Fibroblast of lung (primary cell): ENCODE results near the gene ID4. TPM values are rescaled to one million over a fixed set of nuclear protein-coding genes. Genes with fewer than 3 reads are reported as not detected.
A peak's percentile ranks its signal among the peaks of the same experiment; 100 is the strongest.

Source experiments
- DNase-seq, 2 donors: peaks; one replicate each; pipeline versions ENCODE4 v3.0.0 to v3.0.0-alpha.2; 2010; ENCODE audit warnings: low read depth in 2 of 2
- H2AFZ ChIP-seq: 2 replicates; pipeline ENCODE4 v1.5.1; 2012; ENCODE audit warnings: low read length, control low read depth, inconsistent platforms
- H3K27ac ChIP-seq: 2 replicates; pipeline ENCODE4 v1.5.1; 2011; ENCODE audit warnings: low read length, control low read depth; ENCODE audit not compliant: insufficient read depth
- H3K27me3 ChIP-seq: 2 replicates; pipeline ENCODE4 v1.5.1; 2011; ENCODE audit warnings: mild to moderate bottlenecking, low read length; ENCODE audit not compliant: control insufficient read depth, insufficient read depth
- H3K36me3 ChIP-seq: 2 replicates; pipeline ENCODE4 v1.5.1; 2011; ENCODE audit warnings: low read length; ENCODE audit not compliant: control insufficient read depth, insufficient read depth
- H3K4me1 ChIP-seq: 2 replicates; pipeline ENCODE4 v1.5.1; 2011; ENCODE audit warnings: low read length; ENCODE audit not compliant: control insufficient read depth, insufficient read depth; ENCODE audit errors: extremely low read depth
- H3K4me2 ChIP-seq: 2 replicates; pipeline ENCODE4 v1.5.1; 2011; ENCODE audit warnings: low read length, control low read depth; ENCODE audit not compliant: insufficient read depth; ENCODE audit errors: extremely low read depth
- H3K4me3 ChIP-seq, 4 experiments: fragments of 200-600 bp in 1 of 4; sonication (generic) in 1 of 4; replicated peaks in 1 of 4; 2 replicates each; pipeline ENCODE4 v1.5.1; 2011 to 2016; ENCODE audit warnings: low read length in 4 of 4, low read depth in 3 of 4, mild to moderate bottlenecking in 3 of 4, control low read depth in 2 of 4, inconsistent platforms in 1 of 4, mixed read lengths in 1 of 4; ENCODE audit not compliant: insufficient read depth in 1 of 4; ENCODE audit errors: control extremely low read depth in 1 of 4
- H3K79me2 ChIP-seq: 2 replicates; pipeline ENCODE4 v1.5.1; 2012; ENCODE audit warnings: mild to moderate bottlenecking, low read length, inconsistent platforms; ENCODE audit not compliant: control insufficient read depth, insufficient read depth
- H3K9ac ChIP-seq: 2 replicates; pipeline ENCODE4 v1.5.1; 2011; ENCODE audit warnings: mild to moderate bottlenecking, low read length, control low read depth; ENCODE audit not compliant: insufficient read depth
- H3K9me3 ChIP-seq: 2 replicates; pipeline ENCODE4 v1.5.1; 2012; ENCODE audit warnings: low read depth, low read length; ENCODE audit not compliant: control insufficient read depth, insufficient read depth
- H4K20me1 ChIP-seq: 2 replicates; pipeline ENCODE4 v1.5.1; 2011; ENCODE audit warnings: low read length; ENCODE audit not compliant: control insufficient read depth, insufficient read depth; ENCODE audit errors: extremely low read depth
- EZH2 ChIP-seq: IDR thresholded peaks from 2 replicates; pipeline ENCODE4 v1.5.1; 2012; ENCODE audit warnings: low read length, control low read depth, mild to moderate bottlenecking; ENCODE audit errors: missing control alignments
- polyA plus RNA-seq, 2 donors: library from polyadenylated mRNA; depleted of rRNA in 1 of 2; stranded (reverse) in 1 of 2; unstranded in 1 of 2; fragments of >200 nt; gene quantifications; 2 replicates each; pipeline ENCODE4 v1.2.1, GENCODE V29; 2011 to 2012; ENCODE audit warnings: missing spikeins in 1 of 2
- total RNA-seq: library from RNA; depleted of rRNA; stranded (reverse); fragments of >200 nt; gene quantifications from 2 replicates; pipeline ENCODE4 v1.2.1, GENCODE V29; 2014
- TF ChIP-seq, protein P1 (sequence below), 2 donors: IDR thresholded peaks in 1 of 2; conservative IDR thresholded peaks in 1 of 2; 1 replicate in 1 of 2; 2 replicates in 1 of 2; pipeline ENCODE4 v1.5.1; 2011 to 2012; ENCODE audit warnings: low read length in 2 of 2, control low read depth in 1 of 2, inconsistent platforms in 1 of 2, low read depth in 1 of 2, mild to moderate bottlenecking in 1 of 2

Gene ID4
- total and polyA plus RNA-seq, 2 donors (not counting 1 experiment from before 2014, with no cell fraction given): 0.51 to 0.83 TPM

DNA sequence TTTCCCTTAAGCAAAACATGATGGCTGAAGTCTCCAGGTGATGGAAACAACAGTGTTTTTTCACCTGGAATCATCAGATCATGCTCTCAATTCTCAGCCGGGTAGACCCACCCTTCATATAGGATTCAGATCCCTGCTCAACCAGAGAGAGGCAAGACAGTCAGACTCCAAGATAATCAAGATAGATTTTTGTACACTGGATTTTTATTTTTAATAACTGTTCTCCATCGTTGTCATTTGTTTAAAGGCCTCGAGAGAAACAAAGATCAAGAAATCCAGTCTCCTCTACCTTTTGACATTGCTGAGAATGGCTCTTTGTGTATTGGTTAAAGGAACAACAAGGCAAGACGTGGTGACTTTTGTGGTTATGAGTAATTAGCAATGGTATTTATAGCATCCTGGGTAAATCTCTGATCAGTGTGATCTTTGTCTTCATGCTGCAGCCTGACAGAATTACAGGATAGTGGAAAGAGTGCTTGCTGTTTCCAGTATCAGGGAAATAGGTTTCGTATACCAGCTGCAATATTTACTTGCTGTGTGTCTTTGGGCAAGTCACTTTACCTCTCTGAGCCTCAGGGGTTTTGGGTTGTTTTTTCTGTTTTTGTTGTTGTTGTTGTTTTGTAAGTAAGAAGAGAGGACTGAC, 29.9 kb downstream of the ID4 start:
- Histone ChIP-seq H3K4me3 (no peak overlapping the region), H2AFZ (no peak overlapping the region), H3K9me3 (no peaks in the 10 kb centered on the region), H3K9ac (no peak overlapping the region), H3K27ac (no peak overlapping the region), H3K79me2 (no peaks in the 10 kb centered on the region), H3K4me2 (no peak overlapping the region), H3K4me1 (no peaks in the 10 kb centered on the region), H4K20me1 (no peaks in the 10 kb centered on the region), H3K36me3 (no peaks in the 10 kb centered on the region), H3K27me3 (no peaks in the 10 kb centered on the region)
- DNase-seq: peak; percentile 33 to 84
- no peak for TF ChIP-seq EZH2
- TF ChIP-seq, protein P1, sequence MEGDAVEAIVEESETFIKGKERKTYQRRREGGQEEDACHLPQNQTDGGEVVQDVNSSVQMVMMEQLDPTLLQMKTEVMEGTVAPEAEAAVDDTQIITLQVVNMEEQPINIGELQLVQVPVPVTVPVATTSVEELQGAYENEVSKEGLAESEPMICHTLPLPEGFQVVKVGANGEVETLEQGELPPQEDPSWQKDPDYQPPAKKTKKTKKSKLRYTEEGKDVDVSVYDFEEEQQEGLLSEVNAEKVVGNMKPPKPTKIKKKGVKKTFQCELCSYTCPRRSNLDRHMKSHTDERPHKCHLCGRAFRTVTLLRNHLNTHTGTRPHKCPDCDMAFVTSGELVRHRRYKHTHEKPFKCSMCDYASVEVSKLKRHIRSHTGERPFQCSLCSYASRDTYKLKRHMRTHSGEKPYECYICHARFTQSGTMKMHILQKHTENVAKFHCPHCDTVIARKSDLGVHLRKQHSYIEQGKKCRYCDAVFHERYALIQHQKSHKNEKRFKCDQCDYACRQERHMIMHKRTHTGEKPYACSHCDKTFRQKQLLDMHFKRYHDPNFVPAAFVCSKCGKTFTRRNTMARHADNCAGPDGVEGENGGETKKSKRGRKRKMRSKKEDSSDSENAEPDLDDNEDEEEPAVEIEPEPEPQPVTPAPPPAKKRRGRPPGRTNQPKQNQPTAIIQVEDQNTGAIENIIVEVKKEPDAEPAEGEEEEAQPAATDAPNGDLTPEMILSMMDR (conservative IDR thresholded peaks at IDR 0.05 in 1 of 2, IDR thresholded peaks at IDR 0.05 in 1 of 2; ENCODE audit: low read depth in 1 of 2, low read length in 2 of 2): no peak

DNA sequence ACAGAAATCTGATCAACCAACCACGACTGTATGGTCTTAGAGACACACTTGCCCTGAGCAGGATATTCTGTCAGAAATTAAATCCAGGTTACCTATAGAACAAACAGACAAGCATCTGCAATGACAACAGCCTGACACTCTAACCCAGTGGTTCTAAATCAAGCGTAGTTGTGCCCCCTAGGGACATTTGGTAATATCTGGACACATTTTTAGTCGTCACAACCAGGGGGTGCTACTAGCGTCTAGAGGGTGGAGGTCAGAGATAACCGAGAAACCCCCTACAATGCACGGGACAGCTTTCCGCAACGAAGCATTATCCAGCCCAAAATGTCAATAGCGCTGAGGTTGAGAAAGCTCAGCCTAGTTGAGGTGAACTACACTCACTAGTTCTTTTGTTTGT, 32.3 kb downstream of the ID4 start:
- Histone ChIP-seq H3K9me3 (no peaks in the 10 kb centered on the region), H2AFZ (no peak overlapping the region), H3K27me3 (no peaks in the 10 kb centered on the region), H3K9ac (no peak overlapping the region), H3K36me3 (no peaks in the 10 kb centered on the region), H3K4me1 (no peaks in the 10 kb centered on the region), H3K4me3 (no peak overlapping the region), H3K4me2 (no peak overlapping the region), H4K20me1 (no peaks in the 10 kb centered on the region), H3K79me2 (no peaks in the 10 kb centered on the region), H3K27ac (no peak overlapping the region)
- DNase-seq: no peak
- TF ChIP-seq, protein P1 (conservative IDR thresholded peaks at IDR 0.05 in 1 of 2, IDR thresholded peaks at IDR 0.05 in 1 of 2; ENCODE audit: low read depth in 1 of 2, low read length in 2 of 2): no peak
- no peak for TF ChIP-seq EZH2

DNA sequence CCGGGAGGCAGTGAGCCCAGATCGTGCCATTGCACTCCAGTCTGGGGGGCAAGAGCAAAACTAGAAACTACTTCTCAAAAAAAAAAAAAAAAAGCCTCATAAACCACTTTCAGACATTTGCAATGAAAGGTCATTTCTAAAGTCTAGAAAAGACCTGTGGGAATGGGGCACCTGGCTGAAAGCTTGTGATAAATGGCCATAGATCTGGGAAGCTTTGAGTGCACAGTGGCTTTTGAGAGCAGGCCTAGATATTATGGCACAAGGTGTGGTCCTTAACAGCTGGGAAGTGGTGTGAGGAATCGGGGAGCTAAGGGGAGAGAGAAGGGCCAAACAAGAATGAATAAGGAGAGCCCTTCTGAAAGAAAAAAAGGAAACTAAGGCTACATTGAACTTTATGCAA, 33.2 kb downstream of the ID4 start:
- DNase-seq: no peak
- H4K20me1 ChIP-seq: no peaks in the 10 kb centered on the region
- H3K27me3 ChIP-seq: no peaks in the 10 kb centered on the region
- no peak overlapping the region for H3K9ac ChIP-seq
- no peak overlapping the region for H2AFZ ChIP-seq
- TF ChIP-seq EZH2: no peak
- TF ChIP-seq, protein P1 (conservative IDR thresholded peaks at IDR 0.05 in 1 of 2, IDR thresholded peaks at IDR 0.05 in 1 of 2; ENCODE audit: low read depth in 1 of 2, low read length in 2 of 2): no peak
- no peak overlapping the region for H3K4me3 ChIP-seq
- H3K36me3 ChIP-seq: no peaks in the 10 kb centered on the region
- H3K27ac ChIP-seq: no peak overlapping the region
- H3K79me2 ChIP-seq: no peaks in the 10 kb centered on the region
- no peak overlapping the region for H3K4me2 ChIP-seq
- no peaks in the 10 kb centered on the region for H3K9me3 ChIP-seq
- H3K4me1 ChIP-seq: no peaks in the 10 kb centered on the region
